Measurements from ENCODE around the gene C9orf72. TPM values are rescaled to one million over a fixed set of nuclear protein-coding genes. Genes with fewer than 3 reads are reported as not detected.

The C9orf72 gene
- total and polyA plus RNA-seq, 9 of the 15 experiments (the other 6 are each of a cell fraction or from before 2014, with no cell fraction given) = 2.3 to 7.3 (median 4.1) TPM

- Histone ChIP-seq H3K9me1 (ENCODE audit: control insufficient read depth, insufficient read depth, low read length) (no peaks in the 10 kb centered on the region), H3K27me3 (ENCODE audit: control insufficient read depth in 2 of 2, insufficient read depth in 2 of 2, low read length in 2 of 2) (no peaks in the 10 kb centered on the region), H2AFZ (ENCODE audit: low read depth, low read length) (no peak overlapping the region), H3K4me2 (ENCODE audit: insufficient read depth, low read length) (no peak overlapping the region), H3K27ac (ENCODE audit: extremely low read depth, low read depth, low read length) (no peak overlapping the region), H4K20me1 (replicated peaks; ENCODE audit: control insufficient read depth, insufficient read depth, low read length) (no peaks in the 10 kb centered on the region), H3K9me3 (replicated peaks; ENCODE audit: control insufficient read depth, insufficient read depth, low read depth, low read length) (no peaks in the 10 kb centered on the region), H3K4me3 (no peak overlapping the region), H3K9ac (ENCODE audit: insufficient read depth in 1 of 2, low read depth in 2 of 2, low read length in 2 of 2) (no peak overlapping the region), H3K36me3 (ENCODE audit: control insufficient read depth, insufficient read depth, low read length) (no peaks in the 10 kb centered on the region), H3K79me2 (ENCODE audit: control insufficient read depth, insufficient read depth, low read length) (no peaks in the 10 kb centered on the region), H3K4me1 (replicated peaks in 1 of 2; ENCODE audit: control insufficient read depth in 2 of 2, insufficient read depth in 2 of 2, low read length in 2 of 2) (no peaks in the 10 kb centered on the region)
- no TSS peak for BruUV-seq (replicated peaks)
- in situ Hi-C loops (cut with MboI) = no loop called here
- FAIRE-seq (no peak), ATAC-seq (no peak), DNase-seq (ENCODE audit: extremely low read depth in 1 of 4, low spot score in 3 of 4) (no peak)
- ChIA-PET CTCF (ENCODE audit: low intra/inter-chr PET ratio) (no interaction called here), POLR2A (interaction anchor here (0.6 kb wide), 1 partner anchor 269 kb away, joined by 3 read pairs; no protein-coding TSS in a partner anchor)
- intact Hi-C loops (cut with micrococcal nuclease) = no loop called here
- 0% methylated on average over 1 of the region's 2 CpGs for WGBS (ENCODE audit: insufficient coverage, low coverage, missing lambda C conversion rate)
- TF ChIP-seq EP400 (IDR thresholded peaks at IDR 0.05) = no peak
- no peak for TF ChIP-seq HNRNPL (IDR thresholded peaks at IDR 0.05; ENCODE audit: low read depth, low read length)
- no peak for TF ChIP-seq ZHX1 (conservative IDR thresholded peaks at IDR 0.05; ENCODE audit: low read length)
- no peak for TF ChIP-seq ILK (tag; IDR thresholded peaks at IDR 0.05; ENCODE audit: borderline replicate concordance, low read depth)
- TF ChIP-seq CXXC5 (CRISPR knock-in tag; IDR thresholded peaks at IDR 0.05) = no peak
- no peak for TF ChIP-seq ZNF695 (CRISPR knock-in tag; IDR thresholded peaks at IDR 0.05)
- no peak for TF ChIP-seq ZNF77 (CRISPR knock-in tag; IDR thresholded peaks at IDR 0.05)
- no peak for TF ChIP-seq MTF1 (CRISPR knock-in tag; IDR thresholded peaks at IDR 0.05; ENCODE audit: borderline replicate concordance)
- no peak for TF ChIP-seq SREBF2 (CRISPR knock-in tag; IDR thresholded peaks at IDR 0.05)
- no peak for TF ChIP-seq MLLT1 (IDR thresholded peaks at IDR 0.05)
- no peak for TF ChIP-seq MBD1 (CRISPR knock-in tag; IDR thresholded peaks at IDR 0.05)
- TF ChIP-seq C11orf30 (IDR thresholded peaks at IDR 0.05; ENCODE audit: low read depth) = no peak
These were observed 26.6 kb upstream of the C9orf72 start for GRCh38 chr9:27599870-27600238.

Measured in K562 (cell line).